HFFc6 (cell line): ENCODE results near the gene UXS1. TPM values are rescaled to one million over a fixed set of nuclear protein-coding genes. Genes with fewer than 3 reads are reported as not detected.

Experiments
- DNase-seq: peaks from one replicate; pipeline ENCODE4 v3.0.0-alpha.2; 2018
- H3K27ac Mint-ChIP-seq: 2 replicates; pipeline ENCODE4 v1.8.0; 2020; ENCODE audit warnings: mild to moderate bottlenecking, mixed read lengths
- H3K27me3 Mint-ChIP-seq: 2 replicates; pipeline ENCODE4 v1.8.0; 2021; ENCODE audit warnings: mild to moderate bottlenecking, moderate library complexity, mixed read lengths; ENCODE audit not compliant: insufficient read depth
- H3K36me3 Mint-ChIP-seq: 2 replicates; pipeline ENCODE4 v1.8.0; 2021; ENCODE audit warnings: low read depth, mixed read lengths
- H3K4me1 Mint-ChIP-seq: 2 replicates; pipeline ENCODE4 v1.8.0; 2020; ENCODE audit warnings: low read depth, mixed read lengths
- H3K4me3 Mint-ChIP-seq: 2 replicates; pipeline ENCODE4 v1.8.0; 2020; ENCODE audit warnings: mild to moderate bottlenecking, moderate library complexity, mixed read lengths
- H3K9me3 Mint-ChIP-seq: 2 replicates; pipeline ENCODE4 v1.8.0; 2020; ENCODE audit warnings: mild to moderate bottlenecking, mixed read lengths
- CTCF ChIP-seq: fragments of 200-600 bp; sonication (generic); IDR thresholded peaks from 2 replicates; pipeline ENCODE4 v1.5.0; 2021; ENCODE audit warnings: antibody characterized with exemption, mild to moderate bottlenecking
- total RNA-seq, 6 experiments: library from RNA; stranded (reverse); fragmentation: NEBNext Ultra II Directional; extraction: Animal tissue kit (Norgen Biotek cat#: 25700); gene quantifications; 2 replicates in 1 of 6; 3 replicates in 5 of 6; pipeline ENCODE4 v1.2.3, GENCODE V29; 2021

UXS1 gene
- total RNA-seq, 6 experiments from 2014 or later, result 40.0 to 51.9 (median 44.5) TPM

- Mint-ChIP-seq H3K4me1 (no peaks in the 10 kb centered on the region), H3K27me3 (peaks cover 15% of the 10 kb centered on the region), H3K27ac (no peak overlapping the region), H3K9me3 (no peaks in the 10 kb centered on the region), H3K36me3 (no peaks in the 10 kb centered on the region), H3K4me3 (no peak overlapping the region)
- DNase-seq, result no peak
- TF ChIP-seq CTCF, result no peak
Measured at GRCh38 chr2:106078096-106078495, 116.0 kb downstream of the UXS1 start.

GRCh38 chr2:106076941-106077340, 117.2 kb downstream of the UXS1 start:
- H3K4me3 Mint-ChIP-seq, result no peak overlapping the region
- H3K27me3 Mint-ChIP-seq, result peaks cover 16% of the 10 kb centered on the region

GRCh38 chr2:106075048-106075447, 119.1 kb downstream of the UXS1 start:
- no peak overlapping the region for H3K4me3 Mint-ChIP-seq
- no peaks in the 10 kb centered on the region for H3K4me1 Mint-ChIP-seq
- H3K36me3 Mint-ChIP-seq, result no peaks in the 10 kb centered on the region
- H3K27ac Mint-ChIP-seq, result no peak overlapping the region
- no peak for TF ChIP-seq CTCF
- no peaks in the 10 kb centered on the region for H3K9me3 Mint-ChIP-seq
- DNase-seq, result peak; percentile 12
- peaks cover 14% of the 10 kb centered on the region for H3K27me3 Mint-ChIP-seq

More at GRCh38 chr2:106076941-106077340, 117.2 kb downstream of the UXS1 start:
- DNase-seq, result no peak
- no peaks in the 10 kb centered on the region for H3K9me3 Mint-ChIP-seq
- H3K36me3 Mint-ChIP-seq, result no peaks in the 10 kb centered on the region
- no peaks in the 10 kb centered on the region for H3K4me1 Mint-ChIP-seq
- no peak overlapping the region for H3K27ac Mint-ChIP-seq
- TF ChIP-seq CTCF, result no peak

GRCh38 chr2:106073678-106074406, 120.3 kb downstream of the UXS1 start:
- Mint-ChIP-seq H3K4me3 (no peak overlapping the region), H3K9me3 (no peaks in the 10 kb centered on the region), H3K4me1 (no peaks in the 10 kb centered on the region), H3K27ac (no peak overlapping the region), H3K27me3 (peaks cover 16% of the 10 kb centered on the region), H3K36me3 (no peaks in the 10 kb centered on the region)
- no peak for DNase-seq
- no peak for TF ChIP-seq CTCF

GRCh38 chr2:106070181-106070580, 123.9 kb downstream of the UXS1 start:
- H3K27ac Mint-ChIP-seq, result no peak overlapping the region
- no peak for DNase-seq
- no peaks in the 10 kb centered on the region for H3K36me3 Mint-ChIP-seq
- no peak overlapping the region for H3K4me3 Mint-ChIP-seq
- peaks cover 6% of the 10 kb centered on the region; the same call in 1 of the 2 replicates for H3K9me3 Mint-ChIP-seq
- H3K4me1 Mint-ChIP-seq, result no peaks in the 10 kb centered on the region
- peaks cover 26% of the 10 kb centered on the region for H3K27me3 Mint-ChIP-seq
- no peak for TF ChIP-seq CTCF
